Activated T-cell treated with anti-CD3 and anti-CD28 coated beads, Interleukin-2, amount 50 U/mL, for 24 hours (primary cell): ENCODE data around the gene PNMA8C.
A peak's percentile ranks its signal among the peaks of the same experiment; 100 is the strongest.
"Not testable (repeated sequence)": the region's sequence is repeated elsewhere in the genome, so short reads cannot be mapped to it uniquely, and the experiment has no call there.

Experiments used
- DNase-seq: peaks from one replicate; pipeline ENCODE4 v3.0.0-alpha.2; 2020
- H3K27ac Mint-ChIP-seq: 2 replicates; pipeline ENCODE4 v1.8.0; 2020; ENCODE audit warnings: mild to moderate bottlenecking, mixed read lengths
- H3K27me3 Mint-ChIP-seq: 2 replicates; pipeline ENCODE4 v1.8.0; 2020; ENCODE audit warnings: mixed read lengths
- H3K36me3 Mint-ChIP-seq: 2 replicates; pipeline ENCODE4 v1.8.0; 2020; ENCODE audit warnings: low read depth, mixed read lengths
- H3K4me1 Mint-ChIP-seq: 2 replicates; pipeline ENCODE4 v1.8.0; 2020; ENCODE audit warnings: low read depth, mixed read lengths
- H3K4me3 Mint-ChIP-seq: 2 replicates; pipeline ENCODE4 v1.8.0; 2020; ENCODE audit warnings: mild to moderate bottlenecking, moderate library complexity, mixed read lengths
- H3K9me3 Mint-ChIP-seq: 2 replicates; pipeline ENCODE4 v1.8.0; 2020; ENCODE audit warnings: mixed read lengths

Gene PNMA8C

GRCh38 chr19:46429999-46430398 is 1.3 kb upstream of the PNMA8C start:
- no peak for DNase-seq
- Mint-ChIP-seq H3K9me3 (no peaks in the 10 kb centered on the region), H3K36me3 (no peaks in the 10 kb centered on the region), H3K4me3 (no peak overlapping the region), H3K27me3 (peaks cover 81% of the 10 kb centered on the region), H3K4me1 (peaks cover 34% of the 10 kb centered on the region), H3K27ac (no peak overlapping the region)

- no peaks in the 10 kb centered on the region for H3K36me3 Mint-ChIP-seq
- DNase-seq = no peak
- peaks cover 34% of the 10 kb centered on the region for H3K4me1 Mint-ChIP-seq
- H3K9me3 Mint-ChIP-seq = no peaks in the 10 kb centered on the region
- H3K4me3 Mint-ChIP-seq = no peak overlapping the region
- no peak overlapping the region for H3K27ac Mint-ChIP-seq
- peaks cover 91% of the 10 kb centered on the region for H3K27me3 Mint-ChIP-seq
Observed at GRCh38 chr19:46427518-46428045, 1.2 kb downstream of the PNMA8C start.

GRCh38 chr19:46426506-46427162 is 2.1 kb downstream of the PNMA8C start:
- peak overlapping the region; percentile 27 for H3K27ac Mint-ChIP-seq
- peaks cover 91% of the 10 kb centered on the region for H3K27me3 Mint-ChIP-seq
- H3K4me1 Mint-ChIP-seq = peaks cover 34% of the 10 kb centered on the region
- no peaks in the 10 kb centered on the region for H3K36me3 Mint-ChIP-seq
- H3K9me3 Mint-ChIP-seq = no peaks in the 10 kb centered on the region
- H3K4me3 Mint-ChIP-seq = peak overlapping the region; percentile 68
- DNase-seq = peak; percentile 66

- H3K27ac Mint-ChIP-seq = no peak overlapping the region
- H3K4me1 Mint-ChIP-seq = peaks cover 34% of the 10 kb centered on the region
- peak overlapping the region; percentile 68 for H3K4me3 Mint-ChIP-seq
- peaks cover 89% of the 10 kb centered on the region for H3K27me3 Mint-ChIP-seq
- no peak for DNase-seq
- no peaks in the 10 kb centered on the region for H3K36me3 Mint-ChIP-seq
- no peaks in the 10 kb centered on the region for H3K9me3 Mint-ChIP-seq
Observed at GRCh38 chr19:46426035-46426505, 2.7 kb downstream of the PNMA8C start.

DNA sequence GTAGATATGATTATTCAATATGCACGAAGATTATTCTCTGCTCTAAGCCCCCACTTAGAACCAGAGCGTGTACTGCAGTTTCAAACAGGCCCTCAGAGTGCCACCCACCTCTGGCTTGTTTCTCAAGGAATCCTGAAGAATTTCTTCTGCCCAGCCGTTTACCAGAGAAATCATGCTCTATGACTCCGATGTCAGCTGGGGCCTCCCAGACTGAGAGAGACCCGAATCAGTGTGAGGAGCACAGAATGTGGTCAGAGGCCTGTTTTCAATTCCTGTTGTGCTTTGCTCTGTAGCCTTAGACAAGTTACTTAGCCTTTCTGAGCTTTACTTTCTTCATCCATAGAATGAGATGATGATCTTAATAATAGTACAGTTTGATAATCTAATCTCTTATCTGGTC is 5.5 kb downstream of the PNMA8C start:
- no peaks in the 10 kb centered on the region for H3K36me3 Mint-ChIP-seq
- peaks cover 89% of the 10 kb centered on the region for H3K27me3 Mint-ChIP-seq
- no peak for DNase-seq
- no peak overlapping the region for H3K27ac Mint-ChIP-seq
- no peak overlapping the region for H3K4me3 Mint-ChIP-seq
- H3K4me1 Mint-ChIP-seq = peaks cover 23% of the 10 kb centered on the region
- H3K9me3 Mint-ChIP-seq = no peaks in the 10 kb centered on the region

DNA sequence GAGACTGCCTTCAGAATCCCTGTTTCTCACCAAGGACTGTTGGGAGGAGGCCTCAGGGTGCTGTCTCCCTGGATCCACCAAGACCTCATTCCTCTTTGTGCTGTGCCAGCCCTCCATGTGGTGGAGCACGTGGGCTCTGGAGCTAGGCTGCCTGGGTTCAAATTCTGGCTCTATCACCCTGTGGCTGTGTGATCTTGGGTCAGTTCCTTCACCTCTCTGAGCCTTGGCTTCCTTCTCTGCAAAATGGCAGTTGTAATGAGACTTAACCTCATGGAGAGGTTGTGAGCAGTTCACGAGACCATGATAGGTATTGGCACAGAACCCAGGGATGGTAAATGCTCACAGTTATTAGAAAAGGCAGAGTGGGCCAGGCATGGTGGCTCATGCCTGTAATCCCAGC is 6.4 kb downstream of the PNMA8C start:
- Mint-ChIP-seq H3K4me3 (no peak overlapping the region), H3K36me3 (no peaks in the 10 kb centered on the region), H3K27ac (no peak overlapping the region), H3K9me3 (no peaks in the 10 kb centered on the region), H3K27me3 (peaks cover 86% of the 10 kb centered on the region), H3K4me1 (peaks cover 15% of the 10 kb centered on the region)
- DNase-seq = no peak

DNA sequence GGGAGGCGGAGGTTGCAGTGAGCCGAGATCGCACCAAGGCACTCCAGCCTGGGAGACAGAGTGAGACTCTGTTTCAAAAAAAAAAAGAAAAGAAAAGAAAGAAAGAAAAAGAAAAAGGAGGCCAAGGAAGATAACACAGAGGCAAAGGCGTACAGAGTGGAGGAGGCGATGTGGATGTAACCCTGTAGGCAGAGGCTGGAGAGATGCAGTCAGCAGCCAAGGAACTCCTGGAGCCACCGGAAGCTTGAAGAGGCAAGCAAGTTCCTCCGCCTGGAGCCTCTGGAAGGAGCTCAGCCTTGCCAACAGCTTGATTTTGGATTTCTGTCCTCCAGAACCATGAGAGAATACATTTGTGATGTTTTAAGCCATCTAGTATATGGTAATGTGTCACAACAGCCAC is 8.7 kb downstream of the PNMA8C start:
- H3K36me3 Mint-ChIP-seq = no peaks in the 10 kb centered on the region

DNA sequence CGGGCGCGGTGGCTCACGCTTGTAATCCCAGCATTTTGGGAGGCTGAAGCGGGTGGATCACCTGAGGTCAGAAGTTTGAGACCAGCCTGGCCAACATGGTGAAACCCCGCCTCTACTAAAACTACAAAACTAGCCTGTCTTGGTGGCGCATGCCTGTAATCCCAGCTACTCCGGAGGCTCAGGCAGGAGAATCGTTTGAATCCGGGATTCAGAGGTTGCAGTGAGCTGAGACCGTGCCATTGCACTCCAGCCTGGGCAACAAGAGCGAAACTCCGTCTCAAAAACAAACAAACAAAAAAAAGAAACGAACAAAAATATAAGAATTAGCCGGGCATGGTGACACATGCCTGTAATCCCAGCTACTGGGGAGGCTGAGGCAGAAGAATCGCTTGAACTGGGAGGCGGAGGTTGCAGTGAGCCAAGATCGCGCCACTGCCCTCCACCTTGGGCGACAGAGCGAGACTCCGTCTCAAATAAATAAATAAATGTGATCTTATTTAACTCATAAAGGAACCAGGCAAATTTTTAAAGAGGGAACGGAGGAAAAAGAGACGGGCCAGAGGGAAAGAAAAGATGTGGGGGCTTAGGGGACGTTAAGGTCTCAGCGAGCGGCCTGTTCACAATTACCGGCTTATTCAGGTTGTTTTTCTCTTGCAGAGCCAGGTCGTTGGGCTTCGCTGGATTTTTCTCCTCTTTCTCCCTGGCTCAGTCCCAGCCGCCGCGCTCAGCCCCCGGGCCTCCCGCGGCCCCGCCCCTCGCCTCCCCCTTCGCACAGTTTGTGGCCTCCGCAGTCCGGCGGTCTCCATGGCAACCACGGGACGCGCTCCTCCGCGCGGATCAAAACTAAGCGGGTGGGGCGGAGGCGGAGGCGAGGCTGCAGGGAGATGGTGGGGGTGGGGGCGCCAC is 12.7 kb downstream of the PNMA8C start:
- H3K27me3 Mint-ChIP-seq = peaks cover 91% of the 10 kb centered on the region
- not testable (repeated sequence) for H3K36me3 Mint-ChIP-seq, H3K27ac Mint-ChIP-seq, DNase-seq, H3K4me1 Mint-ChIP-seq, H3K9me3 Mint-ChIP-seq, H3K4me3 Mint-ChIP-seq

More for the DNA sequence above, 8.7 kb downstream of the PNMA8C start:
- H3K9me3 Mint-ChIP-seq = no peaks in the 10 kb centered on the region
- H3K27ac Mint-ChIP-seq = no peak overlapping the region
- DNase-seq = no peak
- peaks cover 4% of the 10 kb centered on the region for H3K4me1 Mint-ChIP-seq
- peaks cover 86% of the 10 kb centered on the region for H3K27me3 Mint-ChIP-seq
- no peak overlapping the region for H3K4me3 Mint-ChIP-seq

DNA sequence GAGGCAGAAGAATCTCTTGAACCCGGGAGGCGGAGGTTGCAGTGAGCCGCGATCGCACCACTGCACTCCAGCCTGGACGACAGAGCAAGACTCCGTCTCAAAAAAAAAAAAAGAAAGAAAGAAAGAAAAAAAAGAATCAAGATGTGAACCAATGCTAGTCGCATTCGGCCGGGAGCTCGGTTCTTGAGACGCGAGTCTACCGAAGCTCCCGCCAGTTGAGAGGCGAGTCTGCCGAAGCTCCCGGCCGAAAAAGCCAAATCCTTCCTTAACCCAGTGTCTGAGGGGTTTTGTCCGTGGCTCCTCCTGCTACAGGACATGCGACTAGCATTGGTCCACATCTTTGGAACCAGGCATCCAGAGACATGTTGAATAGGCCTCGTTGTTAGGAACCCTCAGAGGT is 13.8 kb downstream of the PNMA8C start:
- H3K9me3 Mint-ChIP-seq, H3K4me1 Mint-ChIP-seq, H3K27ac Mint-ChIP-seq, H3K36me3 Mint-ChIP-seq, H3K4me3 Mint-ChIP-seq, DNase-seq: not testable (repeated sequence)
- peaks cover 93% of the 10 kb centered on the region for H3K27me3 Mint-ChIP-seq

DNA sequence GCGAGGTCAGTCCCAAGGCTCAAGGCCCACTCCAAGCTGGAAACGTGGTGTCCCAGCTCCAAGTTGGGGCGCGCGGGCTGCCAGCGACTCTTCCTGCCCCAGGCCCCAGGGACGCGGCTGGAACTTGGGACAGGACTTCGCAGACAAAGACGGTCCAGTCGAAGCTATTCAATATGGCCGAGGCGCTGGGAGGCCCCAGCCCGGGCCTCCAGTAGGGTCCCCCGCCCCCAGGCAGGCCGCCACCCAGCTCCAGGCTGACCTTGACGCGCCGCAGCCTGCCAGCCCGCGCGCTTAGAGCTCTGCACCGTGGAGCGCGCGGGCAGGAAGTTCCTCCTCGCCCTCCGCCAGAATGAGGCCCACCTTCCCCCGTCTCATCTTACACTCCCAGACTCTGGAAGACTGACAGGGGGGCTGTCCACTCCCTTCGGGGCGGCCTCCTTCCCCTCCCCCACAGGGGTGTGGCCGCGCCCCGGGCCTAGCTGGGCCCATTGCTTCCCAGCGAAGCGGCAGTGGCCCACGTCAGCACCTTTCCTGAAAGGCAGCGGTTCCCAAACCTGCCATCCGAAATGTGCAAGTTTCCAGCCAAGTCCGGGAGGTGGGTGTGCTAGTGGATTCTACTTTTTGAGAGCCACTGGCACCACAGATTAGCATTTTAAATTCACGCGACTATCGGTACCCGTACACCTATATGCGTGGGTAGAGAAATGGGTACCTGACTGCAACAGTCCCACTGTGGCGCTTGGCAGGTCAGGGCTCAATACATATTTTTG is 15.3 kb downstream of the PNMA8C start, which contains the start of gene CCDC8:
Gene CCDC8 (minus strand): TSS at position 303 of the 770 bp plus-strand sequence. CDS start 754 bp downstream, outside the sequence.
- Mint-ChIP-seq H3K27me3 (peaks cover 87% of the 10 kb centered on the region), H3K36me3 (no peaks in the 10 kb centered on the region), H3K4me1 (peaks cover 11% of the 10 kb centered on the region), H3K4me3 (no peak within 1 kb of the TSS), H3K9me3 (no peaks in the 10 kb centered on the region), H3K27ac (no peak within 1 kb of the TSS)
- DNase-seq = no peak

DNA sequence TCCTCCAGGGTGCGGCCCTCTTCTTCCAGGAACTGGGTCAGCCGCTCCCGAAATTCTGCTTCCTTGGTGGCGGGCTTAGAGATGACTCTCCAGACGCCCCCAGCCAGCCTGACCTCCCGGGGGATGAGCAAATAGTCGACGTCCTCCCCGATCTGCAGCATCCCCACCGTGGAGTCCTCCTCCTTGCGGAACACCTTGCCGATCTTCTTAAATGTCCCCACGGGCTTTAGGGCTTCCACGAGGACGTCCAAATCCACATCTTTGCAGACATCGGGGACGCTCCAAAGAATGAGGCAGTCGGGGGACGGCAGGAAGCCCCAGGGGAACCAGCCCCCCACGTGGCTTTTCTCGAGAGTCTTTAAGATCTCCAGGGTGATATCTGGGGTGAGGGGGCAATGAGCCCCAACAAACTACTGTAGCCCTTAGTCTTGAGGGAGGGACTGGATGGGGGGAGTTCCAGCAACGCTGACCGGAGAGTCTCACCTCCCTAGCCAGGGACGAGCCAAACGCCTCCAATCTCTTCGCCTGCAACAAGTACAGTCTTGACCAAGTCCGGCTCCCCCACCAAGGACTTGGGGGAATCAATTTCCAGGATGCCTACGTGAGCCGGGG is 16.0 kb downstream of the PNMA8C start:
- H3K4me1 Mint-ChIP-seq = peaks cover 13% of the 10 kb centered on the region
- H3K27me3 Mint-ChIP-seq = peaks cover 90% of the 10 kb centered on the region
- no peaks in the 10 kb centered on the region for H3K36me3 Mint-ChIP-seq
- H3K4me3 Mint-ChIP-seq = no peak overlapping the region
- H3K27ac Mint-ChIP-seq = no peak overlapping the region
- no peak for DNase-seq
- H3K9me3 Mint-ChIP-seq = no peaks in the 10 kb centered on the region

- Mint-ChIP-seq H3K27me3 (peaks cover 90% of the 10 kb centered on the region), H3K4me3 (no peak overlapping the region), H3K36me3 (no peaks in the 10 kb centered on the region), H3K9me3 (no peaks in the 10 kb centered on the region), H3K27ac (no peak overlapping the region), H3K4me1 (peaks cover 13% of the 10 kb centered on the region)
- no peak for DNase-seq
Observed at GRCh38 chr19:46411925-46412649, 16.6 kb downstream of the PNMA8C start.

- Mint-ChIP-seq H3K4me1 (peaks cover 13% of the 10 kb centered on the region), H3K27ac (no peak overlapping the region), H3K9me3 (no peaks in the 10 kb centered on the region), H3K27me3 (peaks cover 92% of the 10 kb centered on the region), H3K4me3 (no peak overlapping the region), H3K36me3 (no peaks in the 10 kb centered on the region)
- DNase-seq = no peak
Observed at GRCh38 chr19:46411088-46411924, 17.4 kb downstream of the PNMA8C start.
